Mucosa of rectum (tissue), 2 donors: ENCODE measurements around the gene MIDN.

Experiments
- H3K27ac ChIP-seq, 2 donors: one replicate each; pipeline ENCODE4 v1.7.0; 2013; ENCODE audit warnings: inconsistent platforms in 2 of 2, low read depth in 2 of 2, low read length in 2 of 2
- H3K27me3 ChIP-seq, 2 donors: one replicate each; pipeline ENCODE4 v1.7.0; 2013; ENCODE audit warnings: low read length in 2 of 2; ENCODE audit not compliant: control insufficient read depth in 2 of 2, insufficient read depth in 2 of 2
- H3K36me3 ChIP-seq, 2 donors: one replicate each; pipeline ENCODE4 v1.7.0; 2013; ENCODE audit warnings: low read length in 2 of 2; ENCODE audit not compliant: control insufficient read depth in 2 of 2, insufficient read depth in 2 of 2
- H3K4me1 ChIP-seq, 2 donors: one replicate each; pipeline ENCODE4 v1.7.0; 2013; ENCODE audit warnings: low read length in 2 of 2, mild to moderate bottlenecking in 1 of 2; ENCODE audit not compliant: control insufficient read depth in 2 of 2, insufficient read depth in 2 of 2
- H3K4me3 ChIP-seq, 2 donors: one replicate each; pipeline ENCODE4 v1.7.0; 2013; ENCODE audit warnings: low read length in 2 of 2
- H3K9ac ChIP-seq, 2 donors: one replicate each; pipeline ENCODE4 v1.7.0; 2013; ENCODE audit warnings: low read length in 2 of 2, low read depth in 1 of 2, mild to moderate bottlenecking in 1 of 2
- H3K9me3 ChIP-seq, 2 donors: one replicate each; pipeline ENCODE4 v1.7.0; 2013; ENCODE audit warnings: low read length in 2 of 2; ENCODE audit not compliant: control insufficient read depth in 2 of 2
- donor health status: healthy.
- donor health status: Normal muscosa, but diverticular disease.

The MIDN gene

DNA sequence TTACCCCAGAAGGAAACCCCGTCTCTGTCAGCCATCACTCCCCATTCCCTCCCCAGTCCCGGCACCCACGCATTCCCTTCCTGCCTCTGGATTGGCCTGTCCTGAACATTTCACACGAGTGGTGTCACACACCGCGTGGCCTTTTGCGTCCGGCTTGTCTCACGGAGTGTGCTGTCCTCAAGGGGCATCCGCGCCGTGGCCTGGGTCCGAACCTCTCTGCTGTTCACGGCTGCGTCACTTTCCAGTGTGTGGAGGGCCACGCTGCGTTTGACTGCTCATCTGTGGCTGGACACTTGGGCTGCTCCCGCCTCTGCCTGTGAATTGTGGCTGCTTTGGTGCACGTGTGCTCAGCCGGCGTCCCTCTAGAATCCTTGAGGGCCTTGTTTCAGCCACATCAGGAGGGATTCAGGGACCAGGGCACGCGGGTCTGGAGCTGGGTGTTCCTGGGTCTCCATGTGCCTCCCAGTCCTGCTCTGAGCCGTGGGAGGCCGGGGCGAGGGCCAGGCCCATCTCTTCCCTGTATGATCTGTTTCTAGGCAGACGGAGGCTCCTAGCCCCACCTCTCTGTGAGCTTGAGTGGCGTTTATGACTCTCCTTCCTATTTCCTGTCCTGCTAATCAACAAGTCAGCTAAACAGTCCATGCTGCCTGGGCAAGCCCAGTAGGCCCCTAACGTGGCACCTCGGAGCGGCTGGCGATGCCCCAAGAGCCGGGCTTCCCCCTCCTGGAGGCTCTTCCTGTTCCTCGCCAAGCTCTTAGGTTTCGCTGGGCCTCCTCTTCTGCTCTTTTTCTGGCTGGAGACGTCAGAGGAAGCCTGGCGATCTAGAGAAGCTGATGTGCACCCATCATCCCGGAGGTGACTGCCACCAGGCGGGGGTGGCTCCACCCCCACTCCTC is 34.7 kb upstream of the MIDN start:
- peak overlapping the region; percentile 80 to 90 for H3K27ac ChIP-seq
- no peaks in the 10 kb centered on the region for H3K9me3 ChIP-seq
- H3K27me3 ChIP-seq = no peaks in the 10 kb centered on the region
- peaks cover 33 to 38% of the 10 kb centered on the region in 2 donors for H3K4me1 ChIP-seq
- H3K9ac ChIP-seq = peak overlapping the region; percentile 50 to 52
- H3K36me3 ChIP-seq = no peaks in the 10 kb centered on the region
- peak overlapping the region; percentile 9 to 31 for H3K4me3 ChIP-seq

DNA sequence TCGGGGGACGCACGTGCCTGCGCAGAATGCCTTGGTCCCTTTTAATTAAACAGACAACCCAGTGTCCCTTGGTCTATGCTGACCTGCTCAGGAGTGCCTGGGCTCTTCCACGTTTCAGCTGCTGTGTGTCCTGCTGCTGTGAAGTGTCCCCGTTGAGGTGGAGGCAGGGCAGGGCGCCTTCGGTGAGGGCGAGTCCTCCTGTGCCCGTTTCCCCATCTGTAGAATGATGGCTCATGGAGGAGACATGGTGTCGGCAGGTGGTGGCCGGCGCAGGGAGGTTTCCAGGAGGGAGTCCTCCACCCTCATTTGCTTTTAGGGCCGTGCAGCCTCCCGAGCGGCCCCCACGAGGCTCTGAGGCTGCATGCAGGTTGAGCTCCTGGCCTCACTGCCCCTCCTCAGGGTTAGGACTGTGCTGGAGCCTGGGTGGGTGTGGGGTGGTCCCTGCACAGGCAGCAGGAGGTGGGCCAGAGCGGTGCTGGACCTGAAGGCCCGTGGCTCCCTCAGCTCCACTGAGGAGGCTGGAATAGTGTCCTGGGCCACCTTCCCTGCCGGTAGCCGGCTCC is 34.0 kb upstream of the MIDN start:
- peak overlapping the region; percentile 9 to 31 for H3K4me3 ChIP-seq
- peak overlapping the region; percentile 80 to 90 for H3K27ac ChIP-seq
- H3K9ac ChIP-seq = peak overlapping the region in 1 of 2 donors; percentile 50
- H3K27me3 ChIP-seq = no peaks in the 10 kb centered on the region
- H3K9me3 ChIP-seq = no peaks in the 10 kb centered on the region
- H3K4me1 ChIP-seq = peaks cover 27 to 31% of the 10 kb centered on the region in 2 donors
- H3K36me3 ChIP-seq = no peaks in the 10 kb centered on the region

DNA sequence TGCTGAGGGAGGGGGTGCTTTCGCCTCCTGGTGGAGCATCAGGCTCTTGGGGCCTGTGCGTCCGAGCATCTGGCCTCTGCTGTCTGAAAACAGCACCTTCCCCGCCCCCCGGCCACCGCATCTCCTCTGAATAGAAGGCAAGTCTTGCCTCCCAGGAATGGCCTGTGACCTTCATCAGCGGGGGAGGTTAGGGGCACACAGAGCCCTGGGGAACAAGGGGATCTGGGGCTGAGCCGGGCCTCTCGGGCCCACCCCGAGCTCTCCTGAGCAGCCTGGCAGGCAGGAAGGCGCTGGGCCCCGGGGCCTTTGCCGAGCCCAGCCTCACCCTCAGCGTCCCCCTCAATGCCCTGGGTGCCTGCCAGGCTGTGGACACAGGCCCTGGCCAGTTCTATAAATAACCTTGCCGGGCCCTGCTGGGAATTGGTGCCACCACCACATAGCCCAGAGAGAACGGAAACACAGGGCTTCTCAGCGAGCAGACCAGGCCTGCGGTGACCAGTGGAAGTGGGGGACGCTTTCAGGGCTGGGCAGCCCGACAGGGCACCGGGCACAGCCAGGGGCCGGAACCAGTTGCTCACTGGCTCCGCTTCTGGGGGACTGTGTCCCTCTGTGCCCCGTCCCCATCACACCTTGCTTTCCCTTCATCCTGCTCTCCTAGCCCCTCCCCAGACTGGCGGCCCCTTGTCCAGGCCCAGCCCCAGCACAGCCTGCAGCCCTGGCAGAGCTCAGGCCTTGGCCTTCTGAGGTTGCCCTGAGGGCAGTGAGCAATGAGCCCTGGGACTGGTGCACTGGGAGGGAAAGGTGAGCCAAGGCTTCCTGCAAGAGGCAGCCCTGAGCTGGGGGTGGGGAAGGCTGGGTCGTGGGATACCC is 33.3 kb upstream of the MIDN start:
- H3K9ac ChIP-seq = no peak overlapping the region
- H3K4me1 ChIP-seq = peaks cover 22 to 25% of the 10 kb centered on the region in 2 donors
- no peak overlapping the region for H3K4me3 ChIP-seq

DNA sequence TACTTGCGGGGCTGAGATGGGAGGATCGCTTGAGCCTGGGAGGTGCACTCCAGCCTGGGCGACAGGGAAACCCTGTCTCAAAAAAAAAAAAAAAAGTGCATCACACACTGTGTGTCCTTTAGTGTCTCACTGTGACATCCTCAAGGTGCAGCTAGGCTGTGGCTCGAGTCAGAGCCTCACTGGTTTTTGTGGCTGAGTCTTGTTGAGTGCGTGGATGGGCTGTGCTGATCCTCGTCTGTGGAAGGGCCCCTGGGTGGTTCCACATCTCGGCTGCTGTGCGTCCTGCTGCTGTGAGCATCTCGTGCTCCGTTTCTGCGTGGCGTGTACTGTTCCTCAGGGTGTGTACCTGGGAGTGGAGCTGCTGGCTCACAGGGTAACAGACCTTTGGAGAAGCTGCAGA is 31.6 kb upstream of the MIDN start:
- H3K27me3 ChIP-seq = no peaks in the 10 kb centered on the region
- H3K9ac ChIP-seq = no peak overlapping the region
- H3K4me3 ChIP-seq = no peak overlapping the region
- peak overlapping the region in 1 of 2 donors; percentile 16 for H3K27ac ChIP-seq
- H3K4me1 ChIP-seq = peaks cover 22 to 25% of the 10 kb centered on the region in 2 donors
- H3K36me3 ChIP-seq = peaks cover 6 to 10% of the 10 kb centered on the region in 2 donors
- H3K9me3 ChIP-seq = no peaks in the 10 kb centered on the region

More for the DNA sequence above, 33.3 kb upstream of the MIDN start:
- H3K36me3 ChIP-seq = peaks cover 0 to 2% of the 10 kb centered on the region in 2 donors
- peak overlapping the region; percentile 80 to 90 for H3K27ac ChIP-seq
- no peaks in the 10 kb centered on the region for H3K9me3 ChIP-seq
- H3K27me3 ChIP-seq = no peaks in the 10 kb centered on the region

DNA sequence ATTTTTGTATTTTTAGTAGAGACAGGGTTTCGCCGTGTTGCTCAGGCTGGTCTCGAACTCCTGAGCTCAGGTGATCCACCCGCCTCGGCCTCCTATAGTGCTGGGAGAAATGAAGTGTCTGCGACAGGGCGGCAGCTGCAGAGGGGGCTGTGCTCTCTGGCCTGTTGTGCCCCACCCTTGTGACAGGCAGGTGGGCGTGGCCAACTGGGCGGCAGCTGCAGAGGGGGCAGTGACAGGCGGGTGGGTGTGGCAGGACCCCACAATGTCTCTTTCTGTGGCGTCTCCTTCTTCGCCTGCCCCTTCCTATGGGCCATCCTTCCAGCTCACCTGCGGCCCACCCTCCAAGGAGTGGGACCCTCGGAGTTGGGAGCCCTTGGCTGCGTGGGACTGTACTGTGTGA is 31.0 kb upstream of the MIDN start:
- H3K4me1 ChIP-seq = peaks cover 22 to 25% of the 10 kb centered on the region in 2 donors

DNA sequence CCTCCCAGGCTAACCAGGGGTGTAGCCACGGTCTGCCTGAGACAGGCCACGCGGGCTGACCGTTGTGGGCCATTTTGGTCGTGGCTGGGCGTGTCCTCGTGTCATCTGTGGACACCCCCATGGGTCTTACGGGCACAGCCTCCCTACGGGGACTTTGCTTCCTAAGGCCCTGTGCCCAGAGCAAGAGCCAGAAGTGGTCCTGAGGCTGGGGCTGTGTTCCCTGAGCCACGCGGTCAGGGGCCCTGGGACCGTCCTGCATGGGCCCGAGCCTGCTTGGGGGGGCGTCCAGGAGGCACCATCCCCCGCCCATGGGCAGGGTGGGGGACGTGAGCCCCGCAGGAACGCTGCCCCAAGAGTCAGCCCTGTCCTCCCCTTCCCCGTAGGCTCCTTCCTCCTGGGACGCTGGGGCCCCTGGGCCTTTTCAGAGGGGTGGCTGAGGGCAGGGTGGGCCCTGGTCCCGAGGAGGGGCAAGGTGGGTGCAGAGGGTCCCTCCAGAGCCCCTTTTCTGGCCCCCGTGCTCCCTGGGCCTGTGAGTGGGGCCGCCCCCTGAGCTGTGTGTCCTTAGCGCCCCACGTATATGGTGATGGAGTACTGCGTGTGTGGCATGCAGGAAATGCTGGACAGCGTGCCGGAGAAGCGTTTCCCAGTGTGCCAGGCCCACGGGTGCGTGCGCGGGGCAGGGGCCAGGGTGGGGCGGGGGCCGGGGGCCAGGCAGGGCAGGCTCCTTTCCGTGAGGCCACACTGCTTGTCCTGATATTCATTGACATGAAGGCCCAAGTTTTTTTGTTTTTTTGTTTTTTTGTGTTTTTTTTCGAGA is 29.4 kb upstream of the MIDN start:
- H3K27me3 ChIP-seq = no peaks in the 10 kb centered on the region
- peaks cover 15 to 16% of the 10 kb centered on the region in 2 donors for H3K4me1 ChIP-seq
- H3K4me3 ChIP-seq = no peak overlapping the region
- H3K36me3 ChIP-seq = peaks cover 12 to 24% of the 10 kb centered on the region in 2 donors
- H3K9ac ChIP-seq = no peak overlapping the region
- no peaks in the 10 kb centered on the region for H3K9me3 ChIP-seq
- H3K27ac ChIP-seq = peak overlapping the region; percentile 41 to 68

More for the DNA sequence above, 31.0 kb upstream of the MIDN start:
- Histone ChIP-seq H3K27me3 (no peaks in the 10 kb centered on the region), H3K4me3 (no peak overlapping the region), H3K27ac (peak overlapping the region in 1 of 2 donors; percentile 16), H3K36me3 (peaks cover 6 to 10% of the 10 kb centered on the region in 2 donors), H3K9ac (no peak overlapping the region), H3K9me3 (no peaks in the 10 kb centered on the region)

DNA sequence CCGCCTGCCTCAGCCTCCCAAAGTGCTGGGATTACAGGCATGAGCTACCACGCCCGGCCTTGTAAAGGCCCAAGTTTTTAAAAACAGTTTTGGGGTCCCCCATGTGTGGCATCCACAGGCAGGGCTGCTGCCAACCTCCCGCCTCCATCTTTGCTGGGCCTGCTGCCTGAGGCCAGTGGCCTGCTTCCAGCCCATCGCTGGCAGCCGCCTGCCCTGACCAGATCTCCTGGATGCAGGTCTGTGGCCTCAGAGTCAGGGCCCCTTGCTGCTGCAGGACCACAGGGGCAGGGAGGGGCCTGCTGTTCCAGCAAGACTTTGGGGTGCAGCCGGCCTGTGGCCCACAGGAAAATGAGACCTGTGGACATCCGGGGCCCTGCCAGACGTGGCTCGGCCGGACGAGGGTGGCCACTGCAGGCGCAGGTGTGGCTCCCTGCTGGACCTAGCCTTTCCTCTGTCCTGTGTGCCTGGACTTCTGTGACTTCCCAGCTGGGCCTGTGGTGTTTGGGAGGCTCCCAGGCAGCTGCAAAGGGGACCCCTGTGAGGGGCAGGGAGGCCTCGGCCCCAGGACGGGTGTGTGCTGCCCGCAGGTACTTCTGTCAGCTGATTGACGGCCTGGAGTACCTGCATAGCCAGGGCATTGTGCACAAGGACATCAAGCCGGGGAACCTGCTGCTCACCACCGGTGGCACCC is 28.5 kb upstream of the MIDN start:
- H3K9ac ChIP-seq = no peak overlapping the region
- peaks cover 20 to 24% of the 10 kb centered on the region in 2 donors for H3K36me3 ChIP-seq
- no peaks in the 10 kb centered on the region for H3K9me3 ChIP-seq
- no peak overlapping the region for H3K4me3 ChIP-seq
- no peaks in the 10 kb centered on the region for H3K27me3 ChIP-seq
- H3K27ac ChIP-seq = no peak overlapping the region
- H3K4me1 ChIP-seq = peaks cover 5 to 8% of the 10 kb centered on the region in 2 donors

DNA sequence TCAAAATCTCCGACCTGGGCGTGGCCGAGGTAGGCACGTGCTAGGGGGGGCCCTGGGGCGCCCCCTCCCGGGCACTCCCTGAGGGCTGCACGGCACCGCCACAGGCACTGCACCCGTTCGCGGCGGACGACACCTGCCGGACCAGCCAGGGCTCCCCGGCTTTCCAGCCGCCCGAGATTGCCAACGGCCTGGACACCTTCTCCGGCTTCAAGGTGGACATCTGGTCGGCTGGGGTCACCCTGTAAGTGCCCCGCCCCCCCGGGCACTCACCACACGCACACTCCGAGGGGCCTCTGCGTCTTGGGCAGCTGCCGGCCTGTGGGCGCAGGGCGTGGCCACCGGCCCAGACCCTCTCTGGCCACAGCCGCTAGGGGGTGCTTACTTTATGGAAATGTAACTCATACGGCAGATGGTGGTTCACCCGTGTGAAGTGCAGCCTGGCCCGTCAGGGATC is 27.9 kb upstream of the MIDN start:
- Histone ChIP-seq H3K4me3 (no peak overlapping the region), H3K27me3 (no peaks in the 10 kb centered on the region), H3K9ac (no peak overlapping the region), H3K27ac (no peak overlapping the region), H3K36me3 (peaks cover 20 to 24% of the 10 kb centered on the region in 2 donors), H3K4me1 (peaks cover 5% of the 10 kb centered on the region in 2 donors), H3K9me3 (no peaks in the 10 kb centered on the region)
